HG03159 (cell line): Measurements from ENCODE around the gene BTG4.

ENCODE experiments used
- ATAC-seq: cut with Tn5 transposase; IDR thresholded peaks from one replicate; pipeline ENCODE4 v1.9.1; 2021; ENCODE audit warnings: mild to moderate bottlenecking, moderate library complexity; ENCODE audit not compliant: unreplicated experiment

The BTG4 gene

DNA sequence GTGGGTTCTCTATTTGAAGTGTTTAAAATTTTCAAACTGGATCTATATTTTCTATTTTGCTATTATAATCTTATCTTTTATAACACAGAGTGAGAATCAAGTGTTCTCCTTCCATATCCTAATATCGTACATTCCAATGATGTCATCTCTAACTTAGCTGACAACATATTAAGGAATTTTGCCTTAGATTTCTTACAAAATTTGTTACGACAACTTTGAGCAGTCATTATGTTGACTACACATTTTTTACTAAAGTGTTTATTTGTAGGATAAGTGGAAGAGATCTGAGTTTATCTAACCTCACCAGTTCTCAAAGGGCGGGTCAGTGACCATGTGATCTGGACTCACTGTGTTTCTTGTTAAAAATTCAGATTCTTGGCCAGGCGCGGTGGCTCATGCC, 12.7 kb downstream of the BTG4 start:
- ATAC-seq: no peak

DNA sequence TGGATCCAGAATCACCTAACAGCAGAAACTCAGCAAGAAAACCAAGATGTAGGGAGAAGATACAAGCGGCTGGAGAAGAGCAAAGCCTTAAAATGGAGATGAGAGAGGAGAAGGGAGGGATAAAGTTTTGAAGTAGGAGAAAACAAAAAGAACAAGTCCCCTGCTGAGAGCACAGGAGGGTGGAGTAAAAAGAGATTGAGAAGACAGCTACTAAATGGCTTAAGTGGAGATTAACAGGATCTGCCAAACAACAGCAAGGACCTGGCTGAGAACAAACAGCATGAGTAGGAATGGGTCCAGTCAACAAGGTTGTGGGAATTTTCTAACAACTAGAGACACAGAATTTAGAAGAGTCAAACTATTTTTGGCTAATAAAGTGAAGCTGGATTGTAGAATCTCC, 18.1 kb downstream of the BTG4 start:
- ATAC-seq: no peak

DNA sequence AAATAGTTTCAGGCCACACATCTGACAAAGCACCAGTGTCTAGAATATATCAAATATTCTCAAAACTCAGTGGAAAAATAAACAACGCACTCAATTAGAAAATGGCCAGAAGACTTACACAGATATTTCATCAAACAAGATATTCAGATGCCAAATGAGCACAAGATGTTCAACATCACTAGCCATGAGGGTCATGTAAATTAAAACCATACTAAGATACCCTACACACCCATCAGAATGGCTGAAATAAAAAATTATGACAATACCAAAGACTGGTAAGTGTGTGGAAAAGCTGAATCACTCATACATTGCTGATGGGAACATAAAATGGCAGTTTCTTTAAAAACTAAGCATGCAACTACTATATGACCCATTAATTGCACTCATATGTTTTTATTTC, 21.7 kb downstream of the BTG4 start:
- no peak for ATAC-seq

DNA sequence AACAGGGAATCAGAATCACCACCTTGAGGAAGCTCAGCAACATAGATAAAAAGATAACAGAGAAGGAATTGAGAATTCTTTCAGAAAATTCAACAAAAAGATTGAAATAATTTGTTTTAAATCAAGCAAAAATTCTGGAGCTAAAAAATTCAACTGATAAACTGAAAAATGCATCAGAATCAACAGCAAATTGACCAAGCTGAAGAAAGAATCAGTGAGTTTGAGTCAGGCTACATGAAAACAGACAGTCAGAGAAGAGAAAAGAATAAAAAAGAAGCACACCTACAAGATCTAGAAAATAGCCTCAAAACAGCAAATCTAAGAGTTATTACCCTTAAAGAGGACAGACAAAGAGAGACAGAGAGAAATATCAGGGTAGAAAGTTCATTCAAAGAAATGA, 28.8 kb downstream of the BTG4 start:
- ATAC-seq: no peak

DNA sequence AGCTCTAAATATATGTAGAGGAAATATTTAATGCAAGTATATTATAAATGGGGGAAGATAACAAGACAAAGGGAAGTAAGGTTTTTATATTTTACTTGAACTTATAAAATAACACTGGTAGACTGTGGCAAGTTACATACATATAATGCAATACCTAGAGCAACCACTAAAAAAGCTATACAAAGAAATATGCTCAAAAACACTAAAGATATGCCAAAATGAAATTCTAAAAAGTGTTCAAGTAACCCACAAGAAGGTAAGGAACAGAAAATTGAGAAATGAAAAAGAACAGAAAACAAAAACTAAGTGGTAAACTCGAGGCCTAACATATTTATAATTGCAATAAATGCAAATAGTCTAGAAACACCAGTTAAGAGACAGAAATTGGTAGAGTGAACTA, 32.5 kb downstream of the BTG4 start:
- no peak for ATAC-seq

DNA sequence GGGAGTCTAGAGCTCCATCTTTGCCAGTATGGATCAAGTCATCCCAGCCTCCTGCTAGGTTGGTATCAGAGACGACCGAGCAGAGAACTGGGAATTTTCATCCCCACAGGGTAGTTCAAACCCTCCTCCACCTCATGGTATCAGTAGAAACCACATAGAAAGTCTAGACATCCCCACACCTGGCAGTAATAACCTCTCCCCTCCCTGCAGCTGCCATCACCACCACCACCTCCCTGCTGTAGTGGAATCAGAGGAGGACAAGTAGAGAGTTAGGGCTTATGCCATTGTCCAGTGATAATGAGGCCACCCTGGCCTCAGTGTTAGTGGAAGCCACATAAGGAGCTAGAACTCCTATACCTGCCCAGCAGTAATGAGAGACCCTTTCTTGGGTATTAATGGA, 34.3 kb downstream of the BTG4 start:
- ATAC-seq: no peak

DNA sequence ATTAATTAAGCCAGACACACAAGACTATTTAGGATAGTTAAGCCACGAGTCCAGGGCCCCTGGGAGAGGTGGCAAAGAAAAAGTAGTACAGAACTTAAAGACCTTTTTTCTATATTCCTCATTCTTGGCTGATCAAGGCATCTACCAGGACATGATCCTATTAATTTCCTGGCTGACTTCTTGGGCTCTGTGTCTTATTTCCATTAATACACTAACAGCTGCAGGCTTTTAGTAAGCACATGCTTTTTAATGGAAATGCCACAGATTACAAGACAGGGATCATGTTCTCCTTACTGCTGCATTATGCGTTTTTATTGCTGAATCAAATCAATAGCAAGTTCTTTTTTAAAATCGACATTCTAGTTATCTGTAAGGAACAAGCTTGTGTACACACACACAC, 35.2 kb downstream of the BTG4 start:
- no peak for ATAC-seq

DNA sequence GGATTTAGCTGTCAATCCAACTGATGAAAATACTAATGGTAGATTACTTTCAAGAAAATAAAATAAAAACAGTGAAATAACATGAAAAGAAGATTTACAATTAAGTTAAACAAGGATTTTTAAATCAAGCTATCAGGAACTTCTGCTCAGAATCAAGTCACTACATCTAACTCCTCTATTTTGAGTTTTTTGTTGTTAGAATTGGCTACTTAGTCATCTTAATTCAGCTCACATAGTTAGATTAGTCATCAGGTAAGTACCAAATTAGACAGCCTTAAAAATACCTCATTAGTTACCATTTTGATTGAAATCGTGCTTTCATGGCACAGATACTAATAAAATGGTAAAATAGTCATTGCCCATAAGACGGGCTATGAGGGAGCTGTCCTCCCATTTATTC, 35.8 kb downstream of the BTG4 start:
- no peak for ATAC-seq

DNA sequence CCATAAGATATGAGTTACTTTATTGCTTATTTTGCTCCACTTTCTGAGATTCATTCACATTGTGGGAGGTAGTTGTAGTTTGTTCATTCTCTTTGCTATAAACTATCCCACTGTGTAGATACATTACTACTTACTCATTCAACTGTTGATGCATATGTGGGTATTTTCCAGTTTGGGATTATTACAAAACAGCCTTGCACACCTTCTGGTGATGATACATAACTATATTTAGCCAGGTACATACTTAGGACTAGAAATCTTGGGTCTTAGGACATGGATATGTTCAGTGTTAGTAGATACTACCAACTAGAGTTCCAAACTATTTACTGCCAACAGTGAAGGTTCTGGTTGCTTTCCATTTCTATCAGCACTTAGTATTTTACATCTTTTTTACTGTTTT, 37.8 kb downstream of the BTG4 start:
- no peak for ATAC-seq

DNA sequence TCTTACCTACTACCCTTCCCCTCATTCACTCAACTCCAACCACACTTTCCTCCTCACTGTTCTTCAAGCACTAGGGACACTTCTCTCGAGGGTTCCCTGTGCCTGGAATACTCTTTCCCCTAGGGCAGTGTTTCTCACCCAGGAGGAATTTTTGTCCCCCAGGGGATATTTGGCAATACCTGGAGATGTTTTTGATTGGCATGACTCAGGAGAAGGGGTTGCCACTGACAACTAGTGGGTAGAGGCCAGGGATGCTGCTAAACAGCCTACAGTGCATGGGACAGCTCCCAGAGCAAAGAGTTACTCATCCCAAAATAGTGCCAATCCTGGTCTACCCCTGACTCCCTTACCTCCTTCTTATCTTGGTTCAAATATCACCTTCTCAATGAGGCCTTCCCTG, 40.0 kb downstream of the BTG4 start:
- no peak for ATAC-seq

DNA sequence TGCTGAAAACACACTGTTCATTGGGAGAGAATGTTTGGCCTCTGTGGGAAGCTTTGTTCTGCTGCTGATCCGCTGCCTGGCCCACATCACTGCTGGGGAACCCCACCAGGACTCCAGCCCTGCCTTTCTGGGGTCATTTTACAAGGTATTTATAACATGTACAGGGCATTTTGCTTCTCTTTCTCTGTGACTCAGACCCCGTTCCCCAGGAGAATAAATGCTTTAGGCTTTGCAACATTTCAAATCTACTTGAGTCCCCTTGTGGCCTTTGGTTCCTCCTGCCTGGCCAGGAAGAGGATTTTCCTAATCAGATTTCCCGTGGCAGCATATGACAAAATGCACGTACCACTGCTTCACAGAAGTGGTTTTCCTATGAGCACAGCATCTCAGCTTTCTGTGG, 43.0 kb downstream of the BTG4 start:
- no peak for ATAC-seq

DNA sequence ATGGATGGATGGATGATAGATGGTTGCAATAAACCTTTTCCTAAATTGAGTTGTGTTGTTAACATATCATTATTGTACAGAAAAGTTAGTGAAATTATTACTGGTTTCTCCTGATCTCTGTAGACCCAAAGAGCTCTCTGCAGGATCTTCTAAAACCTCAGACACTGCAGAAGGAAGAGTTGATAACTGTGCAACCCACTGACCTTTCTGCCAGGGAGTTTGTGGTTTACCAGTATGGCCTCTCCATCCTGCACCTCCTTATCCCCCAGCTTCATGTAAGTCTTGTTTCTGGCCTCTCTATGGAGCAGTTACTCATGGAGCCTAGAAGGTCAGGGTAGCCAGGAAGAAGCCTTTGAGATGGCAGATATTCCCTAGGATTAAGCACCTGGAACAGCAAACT, 45.6 kb downstream of the BTG4 start:
- no peak for ATAC-seq

DNA sequence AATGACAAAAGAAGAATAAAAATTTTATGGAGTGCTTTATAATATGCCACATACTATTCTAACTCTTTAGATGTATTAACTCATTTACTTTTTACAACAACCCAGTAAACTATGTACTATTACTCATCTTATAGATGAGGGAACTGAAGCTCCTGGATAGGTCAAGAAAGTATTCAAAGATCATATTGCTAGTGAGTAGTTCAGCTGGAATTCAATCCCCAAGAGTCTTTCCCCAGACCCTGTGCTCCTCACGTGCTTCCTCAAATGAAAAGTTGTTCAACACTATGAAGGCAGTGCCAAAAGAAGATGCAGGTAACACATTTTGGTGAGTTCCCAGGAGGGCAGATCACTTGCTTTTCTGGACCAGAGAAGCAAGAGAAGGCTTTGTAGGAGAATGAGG, 46.8 kb downstream of the BTG4 start:
- no peak for ATAC-seq

DNA sequence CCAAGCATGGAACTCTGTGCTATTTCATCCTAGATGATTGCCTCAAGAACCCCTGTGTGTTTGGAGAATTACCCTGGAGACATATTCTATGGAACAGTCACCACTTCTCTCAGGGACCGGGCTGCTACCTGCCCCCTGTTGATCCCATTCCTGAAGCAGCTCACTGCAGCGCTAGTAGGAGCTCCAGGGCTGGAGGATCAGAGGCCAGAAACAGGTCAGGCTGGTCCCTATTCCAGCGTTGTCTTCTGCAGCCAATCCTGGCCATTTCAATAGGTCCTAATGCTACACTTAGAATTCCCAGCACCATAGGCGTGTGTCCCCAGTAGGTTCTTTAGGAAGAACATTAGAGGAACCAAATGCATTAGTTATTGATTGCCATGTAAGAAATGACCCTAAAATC, 48.9 kb downstream of the BTG4 start:
- no peak for ATAC-seq

DNA sequence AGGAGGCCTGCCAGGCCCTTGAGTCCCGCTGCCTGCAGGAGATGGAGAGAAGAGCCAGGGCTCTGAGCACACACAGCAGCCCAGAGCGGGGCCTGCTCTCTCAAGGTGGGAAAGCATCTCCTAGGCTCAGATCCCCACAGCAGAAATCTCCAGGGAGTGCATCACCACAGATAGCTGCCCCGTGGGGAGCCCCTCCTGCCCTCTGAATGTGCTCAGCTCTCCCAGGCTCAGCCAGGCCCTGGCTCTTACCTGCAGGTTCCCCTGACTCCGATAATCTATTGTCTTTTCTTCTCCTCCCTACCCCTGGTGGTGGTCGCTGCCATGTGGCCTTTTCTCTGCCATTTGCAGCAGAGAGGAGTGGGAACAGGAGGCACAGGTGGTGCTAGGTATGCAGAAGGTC, 49.9 kb downstream of the BTG4 start:
- no peak for ATAC-seq

DNA sequence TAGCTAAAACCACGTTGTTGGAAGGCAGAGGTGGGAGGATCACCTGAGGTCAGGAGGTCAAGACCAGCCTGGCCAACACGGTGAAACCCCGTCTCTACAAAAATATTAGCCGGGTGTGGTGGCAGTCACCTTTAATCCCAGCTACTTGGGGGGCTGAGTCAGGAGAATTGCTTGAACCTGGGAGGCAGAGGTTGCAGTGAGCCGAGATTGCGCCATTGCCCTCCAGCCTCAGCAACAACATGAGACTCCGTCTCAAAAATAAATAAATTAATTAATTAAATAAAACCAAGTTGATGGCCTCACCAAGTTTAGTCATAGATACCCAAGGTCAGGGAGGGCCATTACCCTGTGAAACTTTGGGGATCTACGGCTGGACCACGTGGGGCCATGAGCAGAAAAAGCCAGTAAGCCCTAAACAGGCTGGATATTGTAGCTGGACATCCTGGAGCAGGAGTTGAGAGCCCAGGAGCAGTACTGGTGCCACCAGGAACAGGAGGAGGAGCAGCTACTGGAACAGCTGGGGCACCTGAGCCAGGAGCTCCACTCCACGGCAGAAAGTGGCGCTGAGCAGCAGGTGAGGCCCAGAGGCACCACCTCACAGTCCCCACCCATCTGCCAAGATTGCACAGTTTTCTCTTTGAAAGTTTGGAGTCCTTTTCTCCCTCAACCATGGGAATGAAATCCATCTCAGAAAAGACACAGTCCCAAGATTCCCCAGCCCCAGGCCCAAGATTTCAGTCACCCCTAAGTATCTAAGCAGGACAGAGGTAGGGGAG, 50.5 kb downstream of the BTG4 start:
- no peak for ATAC-seq

DNA sequence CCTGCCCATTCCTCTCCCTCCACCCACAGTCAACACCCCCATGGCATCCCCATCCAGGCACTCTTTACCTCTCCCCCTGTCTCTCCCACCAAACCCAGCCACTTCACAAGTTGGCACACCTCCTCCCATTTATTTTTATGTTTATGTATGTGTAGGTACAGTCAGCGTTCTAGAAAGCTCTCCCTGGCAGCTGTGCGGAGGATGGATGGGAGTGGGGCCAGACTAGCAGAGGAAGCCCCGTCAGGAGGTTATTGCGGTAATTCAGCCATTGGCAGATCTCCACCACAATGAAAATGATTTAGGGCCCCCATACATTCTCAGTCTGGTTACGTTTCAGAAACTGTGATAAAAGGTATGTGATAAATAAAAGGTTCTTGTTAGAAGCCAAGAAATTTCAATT, 51.3 kb downstream of the BTG4 start:
- no peak for ATAC-seq

DNA sequence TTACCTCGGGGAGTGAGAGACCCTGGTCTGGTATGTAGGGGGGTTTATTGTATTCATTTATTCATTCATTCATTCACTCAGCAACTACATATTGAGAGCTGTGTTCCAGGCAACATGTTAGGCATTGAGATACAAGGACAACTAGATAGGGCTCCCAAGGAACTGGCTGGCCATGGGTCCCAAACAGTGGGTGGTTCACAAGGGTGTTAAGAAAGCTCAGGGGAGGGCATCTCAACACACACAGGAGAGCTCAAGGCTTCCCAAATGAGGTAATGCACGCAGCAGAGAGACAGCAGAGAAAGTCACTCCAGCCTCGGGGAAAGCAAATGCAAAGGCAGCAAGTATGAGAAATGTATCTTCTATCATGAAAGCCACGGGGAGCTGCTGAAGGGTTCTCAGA, 51.8 kb downstream of the BTG4 start:
- ATAC-seq: no peak

DNA sequence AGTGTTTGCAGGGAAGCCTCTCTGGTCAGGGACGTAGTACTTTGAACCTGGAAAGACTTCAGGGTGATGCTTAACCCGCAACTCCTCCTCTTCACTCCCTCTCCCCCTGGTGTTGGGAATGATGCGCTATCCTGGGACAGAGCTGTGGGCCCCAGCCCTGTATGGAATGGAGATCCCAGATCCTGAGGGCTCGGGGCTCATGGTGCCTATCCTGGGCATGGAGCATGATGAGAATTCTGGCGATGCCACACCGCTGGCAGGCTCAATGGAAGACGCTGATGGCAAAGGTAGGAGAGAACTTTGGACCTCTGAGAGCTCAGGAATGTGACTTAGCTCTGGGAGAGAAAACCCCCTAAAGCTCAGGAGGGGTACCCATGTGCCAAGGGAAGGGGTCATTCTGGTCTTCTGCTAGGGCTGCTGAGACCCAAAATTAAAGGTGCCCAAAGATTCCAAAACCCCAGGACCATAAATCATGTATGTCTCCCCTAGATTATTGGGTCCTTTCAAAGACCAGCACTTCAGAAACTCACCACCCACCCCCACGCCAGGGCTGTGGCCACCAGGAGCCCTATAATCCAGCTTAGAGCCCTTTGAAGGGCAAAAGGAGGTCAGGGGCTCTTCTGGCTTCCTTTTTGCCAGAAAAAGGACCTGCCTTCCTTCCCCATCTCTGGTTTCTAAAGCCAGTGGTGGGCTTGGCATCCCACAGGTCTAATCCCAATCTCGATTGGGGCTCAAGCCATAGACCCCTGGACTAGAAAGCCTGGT, 52.5 kb downstream of the BTG4 start:
- no peak for ATAC-seq

DNA sequence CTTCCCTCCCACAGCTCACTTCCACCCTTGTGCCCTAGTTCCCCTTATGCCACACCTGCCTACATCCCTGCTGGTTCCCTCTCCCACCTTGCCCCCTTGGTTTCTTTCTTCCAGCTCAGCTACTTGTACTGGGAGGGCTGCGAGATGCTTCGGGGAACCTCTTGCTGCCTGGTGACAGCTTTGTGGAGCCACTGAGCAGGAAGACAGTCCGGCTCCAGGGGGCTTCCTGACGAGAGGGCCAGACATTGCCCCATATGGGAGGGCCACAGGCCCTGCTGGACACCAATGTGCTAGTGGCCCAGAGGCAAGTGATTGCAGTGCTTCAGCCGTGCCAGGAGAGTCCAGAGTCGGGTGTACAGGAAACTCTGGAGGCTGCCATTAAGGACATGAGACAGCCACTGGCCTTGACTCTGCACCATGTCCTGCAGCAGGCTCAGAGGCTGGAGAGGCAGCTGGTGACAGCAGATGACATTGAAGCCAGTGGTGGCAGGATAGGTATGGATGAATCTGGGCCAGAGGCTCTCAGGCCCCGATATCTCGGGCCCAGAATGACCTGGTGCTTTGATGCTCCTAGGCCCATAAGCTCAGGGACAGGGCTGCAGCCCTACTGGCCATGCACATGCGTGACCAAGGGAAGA, 54.3 kb downstream of the BTG4 start:
- no peak for ATAC-seq

DNA sequence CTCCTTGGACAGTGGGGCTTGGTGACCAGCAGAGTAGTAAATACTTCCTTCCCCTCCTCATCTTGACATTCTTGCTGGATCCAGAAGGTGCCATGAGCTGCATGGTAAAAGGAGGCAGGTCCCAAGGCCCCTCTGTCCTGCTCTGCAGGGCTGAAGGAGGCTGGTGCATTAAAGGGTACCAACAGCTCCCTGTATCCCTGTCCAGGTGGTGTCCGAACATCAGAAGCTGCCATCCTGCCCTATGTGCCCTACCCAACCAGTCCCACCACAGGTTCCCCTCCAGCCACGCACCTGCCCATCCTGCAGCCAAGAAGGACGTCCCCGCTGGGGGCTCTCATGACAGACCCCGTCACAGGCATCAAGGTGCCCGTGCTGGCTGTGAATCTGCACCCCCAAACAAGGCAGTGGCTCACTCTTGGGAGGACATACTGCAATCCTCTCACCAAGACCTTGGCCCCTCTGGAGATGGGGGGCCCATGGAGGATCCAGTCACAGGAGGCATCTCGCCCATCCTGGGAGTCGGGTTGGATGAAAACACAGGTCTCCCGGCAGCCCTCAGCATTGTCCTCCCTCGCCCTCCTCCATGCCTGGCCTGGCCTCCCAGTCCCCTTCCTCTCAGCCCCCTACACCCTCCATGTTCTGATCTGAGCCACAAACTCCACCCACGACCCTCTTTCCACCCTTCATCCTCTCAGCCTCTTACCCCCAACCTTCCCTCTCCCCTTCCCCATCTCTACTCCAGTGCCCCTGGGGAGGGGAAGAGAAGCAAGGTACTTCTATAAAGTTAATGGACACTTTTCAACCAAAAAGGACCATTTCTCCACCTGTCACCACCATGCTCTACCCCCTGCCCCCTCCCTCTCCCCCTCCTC, 55.1 kb downstream of the BTG4 start:
- no peak for ATAC-seq
